HepG2 (cell line): Measurements from ENCODE around the gene POLR1D. TPM values are rescaled to one million over a fixed set of nuclear protein-coding genes. Genes with fewer than 3 reads are reported as not detected.

ENCODE experiments used
- AGO2 ChIP-seq: fragments of 200-400 bp; formaldehyde crosslinking; optimal IDR thresholded peaks from 2 replicates; pipeline ENCODE3; 2017; ENCODE audit warnings: mild to moderate bottlenecking, low read depth, low read length, moderate library complexity
- BCL3 ChIP-seq: sonication (generic); formaldehyde crosslinking; IDR thresholded peaks from 2 replicates; pipeline ENCODE4 v1.5.1; 2020; ENCODE audit warnings: mild to moderate bottlenecking, missing genetic modification reagents, moderate library complexity
- CREB3 ChIP-seq: sonication (generic); formaldehyde crosslinking; IDR thresholded peaks from 2 replicates; pipeline ENCODE4 v1.5.0; 2020; ENCODE audit warnings: missing genetic modification reagents
- DDIT3 ChIP-seq: sonication (generic); formaldehyde crosslinking; IDR thresholded peaks from 2 replicates; pipeline ENCODE4 v1.4.0; 2020; ENCODE audit warnings: mild to moderate bottlenecking, missing genetic modification reagents
- HMGA1 ChIP-seq: sonication (generic); formaldehyde crosslinking; conservative IDR thresholded peaks from 2 replicates; pipeline ENCODE4 v1.4.0; 2020; ENCODE audit warnings: missing genetic modification reagents
- MYPOP ChIP-seq: sonication (generic); formaldehyde crosslinking; IDR thresholded peaks from 2 replicates; pipeline ENCODE4 v1.8.1; 2023; ENCODE audit warnings: mild to moderate bottlenecking, moderate library complexity, missing genetic modification reagents
- MZF1 ChIP-seq: sonication (generic); formaldehyde crosslinking; IDR thresholded peaks from 2 replicates; pipeline ENCODE4 v1.8.1; 2023; ENCODE audit warnings: mild to moderate bottlenecking, missing genetic modification reagents, borderline replicate concordance
- SOX13 ChIP-seq, 3 experiments: fragments of 450-650 bp in 1 of 3; sonication (generic) in 1 of 3; formaldehyde crosslinking in 1 of 3; IDR thresholded peaks in 2 of 3; conservative IDR thresholded peaks in 1 of 3; 2 replicates each; pipeline versions ENCODE4 v1.5.0 to v1.6.1; 2016 to 2020; ENCODE audit warnings: antibody characterized with exemption in 1 of 3, mild to moderate bottlenecking in 1 of 3, missing compliant biosample characterization in 1 of 3, missing genetic modification reagents in 1 of 3, moderate library complexity in 1 of 3
- ZNF879 ChIP-seq: sonication (generic); formaldehyde crosslinking; IDR thresholded peaks from 2 replicates; pipeline ENCODE4 v1.8.1; 2023; ENCODE audit warnings: missing genetic modification reagents
- ZNF883 ChIP-seq: sonication (generic); formaldehyde crosslinking; IDR thresholded peaks from 2 replicates; pipeline ENCODE4 v1.5.1; 2020; ENCODE audit warnings: mild to moderate bottlenecking, missing genetic modification reagents; ENCODE audit errors: not compliant biosample characterization
- polyA plus RNA-seq, 8 experiments: library from polyadenylated mRNA; depleted of rRNA in 3 of 8; stranded (reverse) in 7 of 8; unstranded in 1 of 8; fragments of >200 nt; fragmentation: Illumina TruSeq in 4 of 8; extraction: Trizol in 4 of 8; gene quantifications; 2 replicates each; pipeline versions ENCODE4 v1.2.1 to v1.2.3, GENCODE V29; 2011 to 2016; ENCODE audit warnings: low read depth in 4 of 8, missing spikeins in 1 of 8, mixed read lengths in 1 of 8; ENCODE audit not compliant: insufficient read depth in 1 of 8
- total RNA-seq, 5 experiments: library from RNA; depleted of rRNA; stranded (reverse); fragments of >200 nt; fragmentation: Illumina TruSeq; extraction: Trizol; gene quantifications; 2 replicates each; pipeline ENCODE4 v1.2.3, GENCODE V29; 2016; ENCODE audit warnings: low read depth in 1 of 5

The POLR1D gene
- total and polyA plus RNA-seq, 2 of the 13 experiments (the other 11 are each of a cell fraction or from before 2014, with no cell fraction given): 183 to 490 TPM

- TF ChIP-seq SOX13 (IDR thresholded peaks at IDR 0.05): no peak
- no peak for TF ChIP-seq SOX13 (CRISPR knock-in tag; conservative IDR thresholded peaks at IDR 0.05 in 1 of 2, IDR thresholded peaks at IDR 0.05 in 1 of 2)
- no peak for TF ChIP-seq HMGA1 (CRISPR knock-in tag)
- TF ChIP-seq CREB3: no peak
- TF ChIP-seq BCL3 (CRISPR knock-in tag): no peak
- no peak for TF ChIP-seq DDIT3 (CRISPR knock-in tag)
- no peak for TF ChIP-seq MZF1
- TF ChIP-seq AGO2: no peak
- TF ChIP-seq ZNF879: no peak
- no peak for TF ChIP-seq MYPOP (CRISPR knock-in tag)
- TF ChIP-seq ZNF883 (CRISPR knock-in tag): no peak
Measured at GRCh38 chr13:27663947-27664346, 42.3 kb downstream of the POLR1D start (continued).
